DND-41 (cell line): ENCODE data around the gene GNG4.

Source experiments
- ATAC-seq: fragments of 200-7000 bp; cut with Tn5 transposase; 3 replicates; pipeline ENCODE4 v1.9.1; 2021; ENCODE audit warnings: low read depth; ENCODE audit not compliant: insufficient read depth
- DNase-seq: peaks from one replicate; pipeline ENCODE4 v3.0.0-alpha.2; 2020
- H2AFZ ChIP-seq: 2 replicates; pipeline ENCODE4 v1.6.0; 2012; ENCODE audit warnings: low read depth, low read length
- H3K27ac ChIP-seq: 2 replicates; pipeline ENCODE4 v1.5.1; 2012; ENCODE audit warnings: low read length, inconsistent platforms
- H3K27me3 ChIP-seq: fragments of 200-600 bp; sonication (generic); 2 replicates; pipeline ENCODE4 v1.6.0; 2012; ENCODE audit warnings: low read length, mild to moderate bottlenecking, inconsistent platforms; ENCODE audit not compliant: insufficient read depth, poor library complexity
- H3K36me3 ChIP-seq: 2 replicates; pipeline ENCODE4 v1.5.1; 2012; ENCODE audit warnings: low read length, inconsistent platforms; ENCODE audit not compliant: insufficient read depth
- H3K4me1 ChIP-seq: 2 replicates; pipeline ENCODE4 v1.5.1; 2012; ENCODE audit warnings: mild to moderate bottlenecking, low read length; ENCODE audit not compliant: insufficient read depth
- H3K4me2 ChIP-seq: 2 replicates; pipeline ENCODE4 v1.6.0; 2012; ENCODE audit warnings: mild to moderate bottlenecking, moderate library complexity, low read length, inconsistent platforms; ENCODE audit not compliant: insufficient read depth
- H3K4me3 ChIP-seq, 2 experiments: fragments of 200-600 bp in 1 of 2; shearing (Covaris generic) in 1 of 2; 2 replicates each; pipeline ENCODE4 v1.5.1; 2012 to 2016; ENCODE audit warnings: inconsistent platforms in 2 of 2, low read length in 2 of 2, mild to moderate bottlenecking in 2 of 2, low read depth in 1 of 2, moderate library complexity in 1 of 2
- H3K79me2 ChIP-seq: 2 replicates; pipeline ENCODE4 v1.6.0; 2012; ENCODE audit warnings: low read length, inconsistent platforms; ENCODE audit not compliant: insufficient read depth
- H3K9ac ChIP-seq: 2 replicates; pipeline ENCODE4 v1.6.0; 2012; ENCODE audit warnings: low read depth, mild to moderate bottlenecking, inconsistent platforms, low read length, moderate library complexity
- H3K9me3 ChIP-seq: 2 replicates; pipeline ENCODE4 v1.5.1; 2012; ENCODE audit warnings: low read length, moderate library complexity, mild to moderate bottlenecking, inconsistent platforms; ENCODE audit not compliant: insufficient read depth, severe bottlenecking
- H4K20me1 ChIP-seq: 2 replicates; pipeline ENCODE4 v1.6.0; 2012; ENCODE audit warnings: low read length; ENCODE audit not compliant: insufficient read depth
- CTCF ChIP-seq: IDR thresholded peaks from 2 replicates; pipeline ENCODE4 v1.5.1; 2012; ENCODE audit warnings: borderline replicate concordance, low read length, moderate library complexity, mild to moderate bottlenecking; ENCODE audit not compliant: poor library complexity, severe bottlenecking; ENCODE audit errors: extremely low read depth
- EZH2 ChIP-seq: IDR thresholded peaks from 3 replicates; pipeline ENCODE4 v1.6.1; 2012; ENCODE audit warnings: borderline replicate concordance, low read depth, mild to moderate bottlenecking, moderate library complexity, low read length, inconsistent platforms; ENCODE audit not compliant: severe bottlenecking

GNG4 gene

GRCh38 chr1:235500971-235501540 is 148.5 kb downstream of the GNG4 start:
- peaks cover 23% of the 10 kb centered on the region for H3K4me1 ChIP-seq
- no peak overlapping the region for H3K9ac ChIP-seq
- no peak overlapping the region for H3K4me3 ChIP-seq
- H3K27me3 ChIP-seq, result no peaks in the 10 kb centered on the region
- no peak for ATAC-seq
- no peak for DNase-seq
- H4K20me1 ChIP-seq, result peaks cover 3% of the 10 kb centered on the region; the same call in 1 of the 2 replicates
- no peak overlapping the region for H2AFZ ChIP-seq
- no peak for TF ChIP-seq CTCF
- no peak for TF ChIP-seq EZH2
- H3K27ac ChIP-seq, result no peak overlapping the region
- peaks cover 67% of the 10 kb centered on the region for H3K79me2 ChIP-seq
- H3K4me2 ChIP-seq, result no peak overlapping the region; the same call in 1 of the 2 replicates
- no peaks in the 10 kb centered on the region; the same call in 1 of the 2 replicates for H3K36me3 ChIP-seq
- no peaks in the 10 kb centered on the region for H3K9me3 ChIP-seq
